Measurements from ENCODE around the gene MAPK1.

DNA sequence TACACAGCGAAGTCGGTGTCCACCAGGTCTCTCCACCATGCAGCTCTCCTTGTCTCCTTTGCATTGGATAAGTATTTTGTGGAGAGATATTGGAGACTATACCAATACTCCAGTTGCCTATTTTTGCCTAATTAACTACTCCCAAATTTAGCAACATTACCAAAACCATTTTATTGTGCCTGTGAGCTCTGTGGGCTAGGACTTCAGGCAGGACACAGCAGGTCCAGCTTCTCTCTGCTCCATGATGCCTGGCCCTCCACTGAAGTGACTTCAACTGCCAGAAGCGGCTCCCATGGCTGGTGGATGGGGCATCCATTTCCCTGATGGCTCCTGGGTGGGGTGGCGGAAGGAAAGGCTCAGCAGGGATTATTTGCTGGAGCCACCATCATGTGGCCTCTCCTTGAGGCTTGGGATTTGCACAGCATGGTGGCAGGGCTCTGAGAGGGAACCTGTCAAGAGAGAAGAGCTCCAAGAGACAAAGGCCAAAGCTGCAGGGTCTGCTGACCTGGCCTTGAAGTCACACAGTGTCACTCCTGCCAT, 36.9 kb upstream of the MAPK1 start:
- no peak for TF ChIP-seq POLR2A (IDR thresholded peaks at IDR 0.05; ENCODE audit: low read depth, low read length)
- TF ChIP-seq, protein P1, sequence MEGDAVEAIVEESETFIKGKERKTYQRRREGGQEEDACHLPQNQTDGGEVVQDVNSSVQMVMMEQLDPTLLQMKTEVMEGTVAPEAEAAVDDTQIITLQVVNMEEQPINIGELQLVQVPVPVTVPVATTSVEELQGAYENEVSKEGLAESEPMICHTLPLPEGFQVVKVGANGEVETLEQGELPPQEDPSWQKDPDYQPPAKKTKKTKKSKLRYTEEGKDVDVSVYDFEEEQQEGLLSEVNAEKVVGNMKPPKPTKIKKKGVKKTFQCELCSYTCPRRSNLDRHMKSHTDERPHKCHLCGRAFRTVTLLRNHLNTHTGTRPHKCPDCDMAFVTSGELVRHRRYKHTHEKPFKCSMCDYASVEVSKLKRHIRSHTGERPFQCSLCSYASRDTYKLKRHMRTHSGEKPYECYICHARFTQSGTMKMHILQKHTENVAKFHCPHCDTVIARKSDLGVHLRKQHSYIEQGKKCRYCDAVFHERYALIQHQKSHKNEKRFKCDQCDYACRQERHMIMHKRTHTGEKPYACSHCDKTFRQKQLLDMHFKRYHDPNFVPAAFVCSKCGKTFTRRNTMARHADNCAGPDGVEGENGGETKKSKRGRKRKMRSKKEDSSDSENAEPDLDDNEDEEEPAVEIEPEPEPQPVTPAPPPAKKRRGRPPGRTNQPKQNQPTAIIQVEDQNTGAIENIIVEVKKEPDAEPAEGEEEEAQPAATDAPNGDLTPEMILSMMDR (IDR thresholded peaks at IDR 0.05; ENCODE audit: extremely low read depth in 1 of 2, insufficient read depth in 1 of 2, low read depth in 1 of 2, low read length in 2 of 2): no peak
- TF ChIP-seq POLR2AphosphoS5 (IDR thresholded peaks at IDR 0.05; ENCODE audit: insufficient read depth, low read depth, low read length): no peak

Data from endothelial cell of umbilical vein (primary cell).